Sigmoid colon (tissue), 3 donors: Measurements from ENCODE around the gene LRRC55.

Experiments used
- CTCF ChIP-seq, 4 experiments: fragments of 450-650 bp in 3 of 4; fragments of 200-600 bp in 1 of 4; IDR thresholded peaks; one replicate each; pipeline ENCODE4 v1.5.1; 2016 to 2019; ENCODE audit warnings: antibody characterized with exemption in 4 of 4, mild to moderate bottlenecking in 3 of 4, moderate library complexity in 2 of 4
- POLR2A ChIP-seq, 2 donors: fragments of 450-650 bp; IDR thresholded peaks; one replicate each; pipeline ENCODE4 v1.6.1; 2016; ENCODE audit warnings: antibody characterized with exemption in 2 of 2, mild to moderate bottlenecking in 2 of 2, moderate library complexity in 2 of 2

DNA sequence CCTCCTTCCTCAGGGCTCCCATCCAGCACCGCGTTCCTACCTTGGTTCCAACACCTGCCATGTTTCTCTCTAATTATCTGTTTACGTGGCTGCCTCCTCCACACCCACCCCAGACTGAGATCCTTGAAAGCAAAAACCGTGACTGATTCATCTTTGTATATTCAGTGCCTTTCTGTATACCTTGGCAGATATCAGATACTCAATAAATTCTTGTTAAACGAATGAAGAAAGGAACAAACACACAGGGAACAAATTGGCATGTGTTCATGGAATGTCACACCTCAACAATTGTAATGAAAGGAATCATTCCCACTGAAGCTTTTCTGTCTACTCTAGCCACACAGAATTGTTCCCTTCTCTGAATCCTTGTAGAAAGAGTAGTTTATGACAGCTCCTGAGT, 20.4 kb upstream of the LRRC55 start:
- TF ChIP-seq CTCF (IDR thresholded peaks at IDR 0.05) = no peak
- no peak for TF ChIP-seq POLR2A (IDR thresholded peaks at IDR 0.05)
